Measurements from ENCODE around the gene EMILIN3. TPM values are rescaled to one million over a fixed set of nuclear protein-coding genes. Genes with fewer than 3 reads are reported as not detected.

EMILIN3 gene
- total RNA-seq, 1 donor from 2014 or later, result not detected

GRCh38 chr20:41349943-41350342 lies 16.7 kb downstream of the EMILIN3 start:
- DNase-seq (ENCODE audit: low spot score), result no peak

- DNase-seq (ENCODE audit: low spot score), result no peak
Measured at GRCh38 chr20:41349266-41349665, 17.4 kb downstream of the EMILIN3 start.

GRCh38 chr20:41348430-41349172 lies 18.0 kb downstream of the EMILIN3 start:
- no peak for DNase-seq (ENCODE audit: low spot score)

GRCh38 chr20:41347523-41348429 lies 18.8 kb downstream of the EMILIN3 start:
- no peak for DNase-seq (ENCODE audit: low spot score)

- DNase-seq (ENCODE audit: low spot score), result no peak
Measured at GRCh38 chr20:41345729-41346067, 20.9 kb downstream of the EMILIN3 start.

GRCh38 chr20:41344938-41345728 lies 21.5 kb downstream of the EMILIN3 start:
- DNase-seq (ENCODE audit: low spot score), result no peak

GRCh38 chr20:41344477-41344876 lies 22.1 kb downstream of the EMILIN3 start:
- no peak for DNase-seq (ENCODE audit: low spot score)

GRCh38 chr20:41342474-41343464 lies 23.8 kb downstream of the EMILIN3 start:
- DNase-seq (ENCODE audit: low spot score), result no peak

GRCh38 chr20:41340327-41341055 lies 26.1 kb downstream of the EMILIN3 start, which contains the start of gene LPIN3:
TSS of gene LPIN3 (plus strand) at chr20:41340821. CDS start at chr20:41345804, 4,983 bp downstream.
- peak; percentile 94 for DNase-seq (ENCODE audit: low spot score)

- peak; percentile 95 for DNase-seq (ENCODE audit: low spot score)
Measured at GRCh38 chr20:41339957-41340326, 26.7 kb downstream of the EMILIN3 start.

- DNase-seq (ENCODE audit: low spot score), result peak; percentile 43
Measured at GRCh38 chr20:41336711-41337492, 29.7 kb downstream of the EMILIN3 start.

- DNase-seq (ENCODE audit: low spot score), result no peak
Measured at GRCh38 chr20:41335591-41335990, 31.0 kb downstream of the EMILIN3 start.

GRCh38 chr20:41334443-41335421 lies 31.9 kb downstream of the EMILIN3 start:
- peak; percentile 80 for DNase-seq (ENCODE audit: low spot score)

GRCh38 chr20:41334036-41334435 lies 32.6 kb downstream of the EMILIN3 start:
- peak; percentile 6 for DNase-seq (ENCODE audit: low spot score)

- no peak for DNase-seq (ENCODE audit: low spot score)
Measured at GRCh38 chr20:41331731-41332130, 34.9 kb downstream of the EMILIN3 start.

- peak; percentile 37 for DNase-seq (ENCODE audit: low spot score)
Measured at GRCh38 chr20:41330941-41331340, 35.7 kb downstream of the EMILIN3 start.

- DNase-seq (ENCODE audit: low spot score), result peak; percentile 49
Measured at GRCh38 chr20:41330343-41330720, 36.3 kb downstream of the EMILIN3 start.

All from mesenteric fat pad (tissue), 1 donor.